Activated CD4-positive, alpha-beta memory T cell treated with anti-CD3 and anti-CD28 coated beads, Interleukin-2, amount 10 ng/mL, durations not matched to agents 7 days and 5 days (primary cell): Measurements from ENCODE around the gene LATS1. TPM values are rescaled to one million over a fixed set of nuclear protein-coding genes. Genes with fewer than 3 reads are reported as not detected.

Source experiments
- CTCF ChIA-PET: fragments of 350-600 bp; sonication (Branson Sonifier 250); formaldehyde crosslinking; loops from one replicate; lab custom pipeline; 2021; ENCODE audit warnings: antibody characterized with exemption, inconsistent platforms; lab: Charles Lee
- POLR2A ChIA-PET: fragments of 350-600 bp; sonication (Branson Sonifier 250); formaldehyde crosslinking; loops from one replicate; lab custom pipeline; 2021; ENCODE audit warnings: antibody characterized with exemption; lab: Charles Lee
- DNase-seq: peaks from one replicate; pipeline ENCODE4 v3.0.0-alpha.2; 2020
- H3K27ac Mint-ChIP-seq: one replicate; pipeline ENCODE4 v1.8.0; 2021; ENCODE audit warnings: mild to moderate bottlenecking, mixed read lengths
- H3K27me3 Mint-ChIP-seq: one replicate; pipeline ENCODE4 v1.8.0; 2021; ENCODE audit warnings: mixed read lengths
- H3K36me3 Mint-ChIP-seq: one replicate; pipeline ENCODE4 v1.8.0; 2021; ENCODE audit warnings: low read depth, mixed read lengths
- H3K4me1 Mint-ChIP-seq: one replicate; pipeline ENCODE4 v1.8.0; 2021; ENCODE audit warnings: mixed read lengths
- H3K4me3 Mint-ChIP-seq: one replicate; pipeline ENCODE4 v1.8.0; 2021; ENCODE audit warnings: mild to moderate bottlenecking, mixed read lengths
- H3K9me3 Mint-ChIP-seq: one replicate; pipeline ENCODE4 v1.8.0; 2021; ENCODE audit warnings: mixed read lengths
- total RNA-seq, 2 experiments: library from RNA; stranded (reverse); gene quantifications; one replicate each; pipeline ENCODE4 v1.2.3, GENCODE V29; 2021

The LATS1 gene
- total RNA-seq, 2 experiments from 2014 or later: 30.8 to 31.0 TPM

- DNase-seq: no peak
- H3K4me3 Mint-ChIP-seq: peak overlapping the region; percentile 75
- POLR2A ChIA-PET: interaction anchor here (0.9 kb wide), 1 partner anchor 40 kb away, joined by 3 read pairs; no protein-coding TSS in a partner anchor
- H3K4me1 Mint-ChIP-seq: peaks cover 34% of the 10 kb centered on the region
- H3K9me3 Mint-ChIP-seq: no peaks in the 10 kb centered on the region
- no peak overlapping the region for H3K27ac Mint-ChIP-seq
- peaks cover 17% of the 10 kb centered on the region for H3K36me3 Mint-ChIP-seq
- CTCF ChIA-PET: no interaction called here
- H3K27me3 Mint-ChIP-seq: no peaks in the 10 kb centered on the region
These were observed 71.3 kb downstream of the LATS1 start for GRCh38 chr6:149646599-149646998.

- no peak overlapping the region for H3K4me3 Mint-ChIP-seq
- peaks cover 24% of the 10 kb centered on the region for H3K36me3 Mint-ChIP-seq
- no peaks in the 10 kb centered on the region for H3K27me3 Mint-ChIP-seq
- H3K4me1 Mint-ChIP-seq: peaks cover 26% of the 10 kb centered on the region
- H3K9me3 Mint-ChIP-seq: no peaks in the 10 kb centered on the region
- POLR2A ChIA-PET: interaction anchor here (0.6 kb wide), 1 partner anchor 409 kb away, joined by 3 read pairs; no protein-coding TSS in a partner anchor
- CTCF ChIA-PET: no interaction called here
- no peak for DNase-seq
- no peak overlapping the region for H3K27ac Mint-ChIP-seq
These were observed 74.9 kb downstream of the LATS1 start for GRCh38 chr6:149642829-149643580.

DNA sequence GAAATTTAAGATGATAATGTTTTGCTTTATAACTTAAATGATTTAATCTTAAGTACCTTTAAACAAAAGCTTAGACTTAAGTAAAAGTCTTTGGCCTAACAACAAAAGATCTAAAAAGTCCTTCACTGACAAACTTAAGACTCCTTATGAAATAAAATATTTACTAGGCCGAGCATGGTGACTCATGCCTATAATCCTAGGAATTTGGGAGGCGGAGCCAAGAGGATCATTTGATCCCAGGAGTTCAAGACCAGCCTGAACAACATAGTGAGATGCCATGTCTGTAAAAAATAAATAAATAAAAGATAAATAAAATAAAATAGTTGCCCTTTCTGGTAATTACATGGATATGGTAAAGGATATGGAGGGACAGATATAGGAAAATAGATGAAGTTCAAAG is 81.8 kb downstream of the LATS1 start:
- no peak overlapping the region for H3K4me3 Mint-ChIP-seq
- H3K36me3 Mint-ChIP-seq: peaks cover 29% of the 10 kb centered on the region
- ChIA-PET CTCF (interaction anchor here (0.8 kb wide), 1 partner anchor 76 kb away, joined by 3 read pairs; no protein-coding TSS in a partner anchor), POLR2A (no interaction called here)
- no peaks in the 10 kb centered on the region for H3K9me3 Mint-ChIP-seq
- no peaks in the 10 kb centered on the region for H3K27me3 Mint-ChIP-seq
- no peak overlapping the region for H3K27ac Mint-ChIP-seq
- no peak for DNase-seq
- no peaks in the 10 kb centered on the region for H3K4me1 Mint-ChIP-seq

DNA sequence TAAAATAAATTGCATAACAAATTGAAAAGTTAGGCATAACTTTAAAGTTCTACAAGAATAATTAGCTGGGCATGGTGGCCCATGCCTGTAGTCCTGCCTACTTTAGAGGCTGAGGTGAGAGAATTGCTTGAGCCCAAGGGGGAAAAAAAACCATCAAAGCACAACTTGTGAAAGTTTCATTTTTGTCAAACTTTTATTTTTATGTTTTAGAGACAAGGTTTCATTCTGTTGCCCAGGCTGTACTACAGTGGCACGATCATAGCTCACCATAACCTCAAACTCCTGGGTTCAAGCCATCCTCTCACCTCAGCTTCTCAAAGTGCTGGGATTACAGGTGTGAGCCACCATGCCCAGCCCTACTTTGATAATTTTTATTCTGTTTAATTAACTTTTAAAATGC is 83.6 kb downstream of the LATS1 start:
- DNase-seq: no peak
- Mint-ChIP-seq H3K4me1 (peaks cover 2% of the 10 kb centered on the region), H3K27ac (no peak overlapping the region), H3K36me3 (peaks cover 35% of the 10 kb centered on the region), H3K27me3 (no peaks in the 10 kb centered on the region), H3K9me3 (no peaks in the 10 kb centered on the region), H3K4me3 (no peak overlapping the region)
- ChIA-PET POLR2A (no interaction called here), CTCF (interaction anchor here (2.4 kb wide), 1 partner anchor 26 kb away, joined by 6 read pairs; no protein-coding TSS in a partner anchor)

- Mint-ChIP-seq H3K27me3 (no peaks in the 10 kb centered on the region), H3K4me3 (no peak overlapping the region), H3K4me1 (peaks cover 11% of the 10 kb centered on the region), H3K36me3 (peaks cover 34% of the 10 kb centered on the region), H3K9me3 (no peaks in the 10 kb centered on the region), H3K27ac (peak overlapping the region; percentile 10)
- ChIA-PET POLR2A (no interaction called here), CTCF (interaction anchor here (1.4 kb wide), 1 partner anchor 35 kb away, joined by 5 read pairs; no protein-coding TSS in a partner anchor)
- no peak for DNase-seq
These were observed 88.9 kb downstream of the LATS1 start for GRCh38 chr6:149628875-149629510.

GRCh38 chr6:149627672-149628071 is 90.2 kb downstream of the LATS1 start:
- Mint-ChIP-seq H3K9me3 (no peaks in the 10 kb centered on the region), H3K4me1 (peaks cover 11% of the 10 kb centered on the region), H3K4me3 (no peak overlapping the region), H3K36me3 (peaks cover 40% of the 10 kb centered on the region), H3K27ac (no peak overlapping the region), H3K27me3 (no peaks in the 10 kb centered on the region)
- no peak for DNase-seq
- CTCF ChIA-PET: interaction anchor here (0.6 to 1.4 kb wide), 2 partner anchors 34 to 82 kb away, joined by 3 to 5 read pairs; partner anchors contain the start of gene PPIL4
- POLR2A ChIA-PET: no interaction called here

DNA sequence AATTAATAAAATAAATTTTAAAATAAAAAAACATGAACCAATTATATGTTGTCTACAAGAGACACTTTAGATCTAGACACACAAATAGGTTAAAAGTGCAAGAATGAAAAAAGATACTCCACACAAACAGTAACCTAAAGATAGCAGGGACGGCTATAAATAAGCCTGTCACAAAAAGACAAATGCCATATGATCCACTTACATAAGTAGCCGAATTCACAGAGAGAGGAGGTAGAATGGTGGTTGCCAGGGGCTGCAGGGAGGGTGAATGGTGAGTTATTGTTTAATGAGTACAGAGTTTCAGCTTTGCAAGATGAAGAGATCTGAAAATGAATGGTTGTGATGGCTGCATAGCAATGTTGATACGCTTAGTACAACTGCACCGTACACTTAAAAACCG is 102.1 kb downstream of the LATS1 start:
- POLR2A ChIA-PET: no interaction called here
- CTCF ChIA-PET: no interaction called here
- H3K27ac Mint-ChIP-seq: no peak overlapping the region

GRCh38 chr6:149614337-149614736 is 103.6 kb downstream of the LATS1 start:
- Mint-ChIP-seq H3K9me3 (peaks cover 3% of the 10 kb centered on the region), H3K36me3 (peaks cover 48% of the 10 kb centered on the region), H3K4me3 (no peak overlapping the region), H3K4me1 (peaks cover 5% of the 10 kb centered on the region), H3K27ac (no peak overlapping the region), H3K27me3 (no peaks in the 10 kb centered on the region)
- POLR2A ChIA-PET: no interaction called here
- CTCF ChIA-PET: interaction anchor here (0.7 kb wide), 1 partner anchor 1289 kb away, joined by 3 read pairs; no protein-coding TSS in a partner anchor
- no peak for DNase-seq

More for the DNA sequence above, 102.1 kb downstream of the LATS1 start:
- peaks cover 3% of the 10 kb centered on the region for H3K9me3 Mint-ChIP-seq
- H3K4me3 Mint-ChIP-seq: no peak overlapping the region
- no peaks in the 10 kb centered on the region for H3K4me1 Mint-ChIP-seq
- peaks cover 54% of the 10 kb centered on the region for H3K36me3 Mint-ChIP-seq
- DNase-seq: no peak
- H3K27me3 Mint-ChIP-seq: no peaks in the 10 kb centered on the region

DNA sequence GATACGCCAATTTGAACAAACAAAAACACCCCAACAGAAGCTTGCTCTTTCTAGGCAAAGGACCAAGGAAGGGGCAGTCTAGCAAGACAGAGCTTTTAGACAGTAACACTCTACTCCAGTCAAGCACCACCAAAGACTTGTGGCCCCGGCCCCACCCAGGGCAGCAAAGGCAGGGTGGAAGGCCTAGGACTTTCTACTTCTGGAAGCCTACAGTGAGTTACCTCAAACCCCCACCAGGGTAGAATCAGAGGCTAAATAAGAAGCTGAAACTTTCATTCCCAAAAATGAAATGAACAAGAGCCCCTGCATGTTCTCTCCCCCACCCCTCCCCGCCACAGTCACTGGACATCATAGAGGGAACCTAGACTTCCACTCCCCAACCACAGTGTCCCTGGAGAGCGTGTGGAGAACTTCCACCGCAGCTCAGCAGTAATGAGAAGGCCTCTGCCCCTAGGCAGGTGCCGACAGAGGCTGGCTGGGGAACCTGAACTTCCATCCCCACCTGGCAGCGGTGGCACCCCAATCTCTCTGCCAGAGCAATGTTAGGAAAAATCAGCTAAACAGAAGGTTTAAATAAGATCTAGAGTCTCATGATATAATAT is 109.4 kb downstream of the LATS1 start:
- H3K27ac Mint-ChIP-seq: peak overlapping the region; percentile 74

More for the DNA sequence above, 109.4 kb downstream of the LATS1 start:
- CTCF ChIA-PET: interaction anchor here (1.2 to 1.3 kb wide), 2 partner anchors 25 to 62 kb away, joined by 4 to 6 read pairs; partner anchors contain the start of gene PPIL4
- Mint-ChIP-seq H3K36me3 (peaks cover 25% of the 10 kb centered on the region), H3K27me3 (no peaks in the 10 kb centered on the region), H3K9me3 (peaks cover 3% of the 10 kb centered on the region), H3K4me1 (peaks cover 17% of the 10 kb centered on the region), H3K4me3 (no peak overlapping the region)
- no peak for DNase-seq
- POLR2A ChIA-PET: interaction anchor here (0.9 to 1.4 kb wide), 2 partner anchors 40 to 46 kb away, joined by 3 read pairs; partner anchors contain the start of gene KATNA1

Other genes starting within 250 kb of the LATS1 start
- 10 to 100 TPM; 37.4 to 37.6 TPM for gene ZC3H12D, start 233.1 kb downstream of the LATS1 start, total RNA-seq
- 10 to 100 TPM; 17.0 to 18.3 TPM for gene PPIL4, start 172.1 kb downstream of the LATS1 start, total RNA-seq
- gene GINM1, start 151.7 kb downstream of the LATS1 start, total RNA-seq: 10 to 100 TPM; 18.1 to 18.4 TPM
- gene KATNA1, start 69.4 kb downstream of the LATS1 start, total RNA-seq: 10 to 100 TPM; 22.6 to 23.0 TPM
- 10 to 100 TPM; 49.3 to 55.0 TPM for gene NUP43, start 28.4 kb upstream of the LATS1 start, total RNA-seq
- 100 to 1,000 TPM in 1 of 2 experiments, 10 to 100 TPM in 1; 98.0 to 102 TPM for gene PCMT1, start 31.6 kb upstream of the LATS1 start, total RNA-seq
- 1 to 10 TPM; 6.0 to 7.2 TPM for gene LRP11, start 146.3 kb upstream of the LATS1 start, total RNA-seq
- gene RAET1E, start 180.0 kb upstream of the LATS1 start, total RNA-seq: not detected
- not detected for gene RAET1G, start 205.0 kb upstream of the LATS1 start, total RNA-seq
- 1 to 10 TPM; 1.5 to 1.8 TPM for gene ULBP2, start 223.9 kb upstream of the LATS1 start, total RNA-seq
- 1 to 10 TPM; 2.1 to 2.3 TPM for gene ULBP1, start 245.8 kb upstream of the LATS1 start, total RNA-seq